GM03348 (cell line): ENCODE results near the gene OGFR.

Source experiments
- DNase-seq: peaks from one replicate; pipeline ENCODE4 v3.0.0; 2012; ENCODE audit warnings: low spot score

The OGFR gene

GRCh38 chr20:62769346-62770071 is 35.1 kb upstream of the OGFR start:
- DNase-seq: no peak

DNA sequence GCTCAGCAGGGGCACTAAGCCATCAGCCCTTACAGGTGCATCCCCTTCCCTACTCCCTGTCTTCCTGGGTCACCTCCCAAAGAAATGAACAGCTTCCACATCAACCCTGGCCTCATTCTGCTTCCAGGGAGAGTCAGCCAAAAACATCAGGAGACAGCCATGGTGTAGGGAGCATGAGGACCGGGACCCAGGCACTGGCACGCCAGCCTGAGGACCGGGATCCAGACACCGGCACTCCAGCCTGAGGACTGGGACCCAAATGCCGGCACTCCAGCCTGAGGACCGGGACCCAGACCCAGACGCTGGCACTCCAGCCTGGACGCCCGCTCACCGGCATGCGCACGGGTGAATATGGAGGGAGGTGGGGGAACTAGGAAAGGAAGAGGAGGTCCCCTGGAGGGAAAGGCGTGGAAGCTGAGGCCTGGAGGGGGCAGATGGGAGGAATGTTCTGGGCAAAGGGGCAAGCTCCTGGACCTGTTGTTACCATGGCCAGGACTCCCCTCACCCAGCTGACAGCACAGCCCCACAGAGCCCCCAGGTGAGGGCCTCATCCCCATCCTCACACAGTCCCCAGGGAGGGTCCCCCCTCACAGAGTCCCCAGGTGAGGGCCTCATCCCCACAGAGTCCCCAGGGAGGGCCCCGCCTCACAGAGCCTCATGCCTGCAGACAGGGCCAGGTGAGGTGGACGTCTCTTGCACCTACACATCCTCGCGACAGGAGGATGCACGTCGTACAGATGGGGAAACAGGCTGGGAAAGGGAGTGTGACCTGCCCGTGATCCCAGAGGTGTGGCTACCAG is 34.3 kb upstream of the OGFR start:
- DNase-seq: no peak

GRCh38 chr20:62770916-62771315 is 33.7 kb upstream of the OGFR start:
- no peak for DNase-seq

DNA sequence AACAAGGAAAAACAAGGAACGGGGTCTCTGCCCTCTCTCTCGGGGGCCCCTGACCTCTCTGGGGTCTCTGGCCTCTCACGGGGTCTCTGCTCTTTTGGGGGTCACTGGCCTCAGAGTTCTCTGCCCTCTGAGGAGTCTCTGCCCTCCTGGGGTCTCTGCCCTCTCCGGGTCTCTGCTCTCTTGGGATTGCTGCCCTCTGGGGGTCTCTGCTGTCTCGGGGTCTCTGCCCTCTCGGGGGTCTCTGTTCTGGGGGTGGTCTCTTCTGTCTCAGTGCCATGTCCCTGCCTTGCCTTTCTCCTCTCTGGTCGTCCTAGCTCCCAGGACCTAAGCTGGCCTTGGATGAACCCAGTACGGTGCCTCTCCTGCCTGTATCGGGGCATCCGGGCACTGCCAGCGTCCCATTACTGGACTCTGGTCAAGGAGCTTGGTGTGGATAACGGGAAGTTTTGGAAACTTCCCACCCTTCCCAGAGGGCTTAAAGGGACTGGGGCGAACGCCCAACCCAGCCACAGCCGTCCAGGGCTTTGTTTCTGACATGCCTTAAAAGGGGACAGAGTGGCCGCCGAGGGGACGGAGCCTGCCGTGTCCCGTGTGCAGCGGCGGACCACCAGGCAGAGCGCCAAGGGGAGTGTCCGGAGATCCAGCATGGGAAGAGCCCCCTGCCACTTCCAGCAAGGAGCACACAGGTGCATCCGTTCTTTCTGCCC is 33.1 kb upstream of the OGFR start:
- DNase-seq: no peak

DNA sequence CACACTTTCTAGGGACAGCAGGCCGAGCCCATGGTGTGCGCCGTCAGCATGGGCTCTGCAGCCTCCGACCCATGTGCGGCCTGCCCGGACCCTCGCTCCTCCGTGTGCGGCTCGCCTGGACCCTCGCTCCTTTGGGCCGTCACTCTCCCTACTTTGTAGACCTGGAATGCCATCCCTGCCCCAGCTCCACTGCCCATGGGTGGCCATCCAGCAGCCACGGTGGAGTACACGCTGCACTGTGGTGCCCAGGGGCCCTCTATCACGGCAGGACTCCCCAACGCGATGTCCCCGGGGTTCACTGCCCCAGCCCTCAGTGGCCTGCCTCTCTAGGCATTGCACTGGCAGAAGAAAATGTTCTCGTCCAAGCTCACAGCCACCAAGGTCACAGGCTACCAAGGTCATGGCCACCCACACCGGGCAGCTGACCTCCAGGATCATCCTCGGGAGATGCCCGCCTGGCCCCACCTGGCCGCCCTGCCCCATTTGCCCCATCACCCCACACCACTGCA is 32.5 kb upstream of the OGFR start:
- no peak for DNase-seq

DNA sequence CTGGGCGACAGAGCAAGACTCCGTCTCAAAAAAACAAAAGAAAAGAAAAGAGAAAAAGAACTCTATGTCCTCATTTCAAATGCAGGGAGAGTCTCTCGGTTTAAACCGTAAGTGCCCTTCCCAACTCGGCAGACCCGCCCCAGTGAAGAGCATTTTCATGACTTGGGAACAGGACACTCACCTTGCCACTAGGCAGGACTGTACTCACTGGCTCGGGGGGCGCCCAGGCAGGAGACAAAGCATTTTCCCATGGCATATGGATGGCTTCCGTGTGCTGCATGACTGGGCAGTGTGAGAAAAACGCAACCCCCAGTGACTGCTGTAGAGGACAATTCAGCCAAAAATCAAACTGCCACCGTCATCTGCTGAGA is 32.0 kb upstream of the OGFR start:
- DNase-seq: no peak

- DNase-seq: peak; percentile 54
Observed at GRCh38 chr20:62772990-62773844, 31.4 kb upstream of the OGFR start.

DNA sequence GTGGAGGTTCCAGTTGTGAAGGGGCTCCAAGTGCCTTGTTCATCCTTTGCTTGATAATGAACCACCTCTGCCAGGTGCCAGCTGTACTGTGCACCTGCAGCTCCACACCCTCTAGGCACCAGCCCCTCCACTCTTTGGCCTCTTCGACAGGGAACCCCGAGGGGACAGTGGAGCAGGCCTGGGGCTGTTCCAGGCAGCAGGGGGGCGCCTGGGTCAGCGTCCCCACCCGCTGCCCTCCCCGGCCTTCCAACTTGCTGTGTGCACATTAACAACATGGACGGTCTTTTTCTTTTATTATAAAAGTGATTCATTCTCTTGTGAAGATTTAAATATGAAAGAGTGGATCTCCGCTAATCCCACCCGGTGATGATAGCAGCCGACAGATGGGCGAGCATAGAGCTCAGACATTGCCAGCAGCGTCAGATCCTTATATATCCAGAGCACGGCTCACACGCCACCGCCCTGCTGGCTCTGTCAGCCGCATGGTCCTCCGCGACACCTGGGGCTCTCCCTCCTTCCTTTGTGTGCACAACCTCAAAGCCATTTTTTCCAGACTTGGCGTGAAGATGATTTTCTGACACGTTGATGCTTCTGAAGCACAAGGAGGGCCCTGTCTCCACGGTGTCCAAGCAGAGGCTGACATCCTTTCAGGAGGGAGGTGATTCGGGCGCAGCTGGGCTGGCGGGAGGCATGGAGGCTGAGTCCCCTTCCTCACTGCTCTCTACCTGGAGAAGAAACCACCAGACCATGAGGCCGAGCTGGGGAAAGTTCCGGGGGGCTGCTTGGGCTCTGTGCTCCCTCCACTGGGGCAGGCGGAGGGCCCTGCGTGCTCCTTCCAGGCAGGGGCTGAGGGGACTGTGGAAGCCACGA is 30.6 kb upstream of the OGFR start:
- no peak for DNase-seq

GRCh38 chr20:62774762-62775161 is 29.9 kb upstream of the OGFR start:
- DNase-seq: no peak

GRCh38 chr20:62775206-62775605 is 29.4 kb upstream of the OGFR start:
- no peak for DNase-seq

- DNase-seq: no peak
Observed at GRCh38 chr20:62776035-62776691, 28.5 kb upstream of the OGFR start.

GRCh38 chr20:62776692-62777527 is 27.7 kb upstream of the OGFR start:
- no peak for DNase-seq

DNA sequence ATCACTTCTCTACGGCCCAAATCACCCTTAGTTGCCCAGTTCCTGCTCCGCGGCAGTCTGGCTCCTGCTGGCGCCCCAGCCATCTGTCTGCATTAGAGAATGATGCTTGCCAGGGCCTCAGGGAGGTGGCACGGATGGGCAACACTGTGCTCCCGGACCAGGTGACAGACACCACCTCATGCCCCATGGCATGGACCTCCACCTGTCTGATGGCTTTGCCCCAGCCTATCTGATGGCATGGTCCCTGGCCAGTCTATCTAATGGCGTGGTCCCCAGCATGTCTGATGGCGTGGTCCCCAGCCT is 27.2 kb upstream of the OGFR start:
- DNase-seq: no peak

DNA sequence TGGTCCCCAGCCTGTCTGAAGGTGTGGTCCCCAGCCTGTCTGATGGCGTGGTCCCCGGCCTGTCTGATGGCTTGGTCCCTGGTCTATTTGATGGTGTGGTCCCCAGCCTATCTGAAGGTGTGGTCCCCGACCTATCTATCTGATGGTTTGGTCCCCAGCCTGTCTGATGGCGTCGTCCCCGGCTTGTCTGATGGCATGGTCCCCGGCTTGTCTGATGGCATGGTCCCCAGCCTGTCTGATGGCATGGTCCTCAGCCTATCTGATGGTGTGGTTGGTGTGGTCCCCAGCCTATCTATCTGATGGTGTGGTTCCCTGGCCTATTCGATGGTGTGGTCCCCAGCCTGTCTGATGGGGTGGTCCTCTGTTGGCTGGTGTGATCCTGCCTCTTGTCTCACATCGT is 26.6 kb upstream of the OGFR start:
- no peak for DNase-seq

- no peak for DNase-seq
Observed at GRCh38 chr20:62778601-62779416, 25.8 kb upstream of the OGFR start.

DNA sequence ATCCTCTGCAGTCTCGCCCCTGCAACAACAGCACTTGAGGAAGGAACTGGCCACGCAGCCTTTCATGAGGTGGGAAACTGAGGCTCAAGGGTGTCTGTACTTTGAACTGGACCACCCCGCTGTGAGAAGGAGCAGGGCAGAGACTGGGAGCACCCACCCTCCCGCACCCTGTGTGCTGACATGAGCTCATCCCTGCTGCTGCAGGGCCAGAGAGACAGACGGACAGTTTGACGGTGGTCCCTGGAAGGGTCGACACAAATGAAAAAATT is 25.3 kb upstream of the OGFR start:
- no peak for DNase-seq

- no peak for DNase-seq
Observed at GRCh38 chr20:62780204-62780603, 24.4 kb upstream of the OGFR start.

- no peak for DNase-seq
Observed at GRCh38 chr20:62780696-62781095, 23.9 kb upstream of the OGFR start.
